Measurements from ENCODE around the gene NKX1-2.

Gene NKX1-2

GRCh38 chr10:124481717-124482116 lies 31.9 kb upstream of the NKX1-2 start:
- Histone ChIP-seq H3K9me3 (replicated peaks; ENCODE audit: insufficient read depth, low read length) (no peaks in the 10 kb centered on the region), H4K20me1 (ENCODE audit: insufficient read depth, low read length) (no peaks in the 10 kb centered on the region), H2AFZ (ENCODE audit: low read length) (no peak overlapping the region), H3K36me3 (replicated peaks; ENCODE audit: insufficient read depth, low read length) (no peaks in the 10 kb centered on the region), H3K4me2 (ENCODE audit: low read depth, low read length) (no peak overlapping the region), H3K27me3 (replicated peaks; ENCODE audit: insufficient read depth, low read length) (no peaks in the 10 kb centered on the region), H3K9me2 (replicated peaks; ENCODE audit: insufficient read depth, low read length) (no peaks in the 10 kb centered on the region), H3K27ac (ENCODE audit: low read length) (no peak overlapping the region), H3K9ac (ENCODE audit: low read length) (no peak overlapping the region), H3K4me1 (ENCODE audit: low read length) (no peaks in the 10 kb centered on the region), H3F3A (ENCODE audit: insufficient read depth, low read length) (no peaks in the 10 kb centered on the region), H3K4me3 (ENCODE audit: low read length) (no peak overlapping the region), H3K79me2 (ENCODE audit: low read length) (no peaks in the 10 kb centered on the region)
- no peak for DNase-seq
- no peak for TF ChIP-seq EZH2phosphoT487 (IDR thresholded peaks at IDR 0.05; ENCODE audit: low read length)
- no peak for TF ChIP-seq EZH2 (optimal IDR thresholded peaks at IDR 0.05; ENCODE audit: low read depth, low read length)
- no peak for TF ChIP-seq CTCF (IDR thresholded peaks at IDR 0.05; ENCODE audit: low read length)

GRCh38 chr10:124480860-124481259 lies 31.0 kb upstream of the NKX1-2 start:
- no peaks in the 10 kb centered on the region for H3K9me3 ChIP-seq (replicated peaks; ENCODE audit: insufficient read depth, low read length)
- H3K4me3 ChIP-seq (ENCODE audit: low read length), result no peak overlapping the region
- no peak overlapping the region for H3K4me2 ChIP-seq (ENCODE audit: low read depth, low read length)
- no peak overlapping the region for H3K9ac ChIP-seq (ENCODE audit: low read length)
- H3K36me3 ChIP-seq (replicated peaks; ENCODE audit: insufficient read depth, low read length), result no peaks in the 10 kb centered on the region
- H3F3A ChIP-seq (ENCODE audit: insufficient read depth, low read length), result no peaks in the 10 kb centered on the region
- DNase-seq, result no peak
- H3K27ac ChIP-seq (ENCODE audit: low read length), result no peak overlapping the region
- no peaks in the 10 kb centered on the region for H3K79me2 ChIP-seq (ENCODE audit: low read length)
- H3K4me1 ChIP-seq (ENCODE audit: low read length), result no peaks in the 10 kb centered on the region
- no peaks in the 10 kb centered on the region for H3K9me2 ChIP-seq (replicated peaks; ENCODE audit: insufficient read depth, low read length)
- TF ChIP-seq EZH2phosphoT487 (IDR thresholded peaks at IDR 0.05; ENCODE audit: low read length), result no peak
- no peak for TF ChIP-seq EZH2 (optimal IDR thresholded peaks at IDR 0.05; ENCODE audit: low read depth, low read length)
- TF ChIP-seq CTCF (IDR thresholded peaks at IDR 0.05; ENCODE audit: low read length), result no peak
- H2AFZ ChIP-seq (ENCODE audit: low read length), result no peak overlapping the region
- no peaks in the 10 kb centered on the region for H4K20me1 ChIP-seq (ENCODE audit: insufficient read depth, low read length)
- no peaks in the 10 kb centered on the region for H3K27me3 ChIP-seq (replicated peaks; ENCODE audit: insufficient read depth, low read length)

- Histone ChIP-seq H3K79me2 (ENCODE audit: low read length) (no peaks in the 10 kb centered on the region), H3K9me3 (replicated peaks; ENCODE audit: insufficient read depth, low read length) (no peaks in the 10 kb centered on the region), H2AFZ (ENCODE audit: low read length) (no peak overlapping the region), H4K20me1 (ENCODE audit: insufficient read depth, low read length) (no peaks in the 10 kb centered on the region), H3K4me3 (ENCODE audit: low read length) (no peak overlapping the region), H3K36me3 (replicated peaks; ENCODE audit: insufficient read depth, low read length) (no peaks in the 10 kb centered on the region), H3K4me1 (ENCODE audit: low read length) (no peaks in the 10 kb centered on the region), H3K9me2 (replicated peaks; ENCODE audit: insufficient read depth, low read length) (no peaks in the 10 kb centered on the region), H3K9ac (ENCODE audit: low read length) (no peak overlapping the region), H3K27ac (ENCODE audit: low read length) (no peak overlapping the region), H3F3A (ENCODE audit: insufficient read depth, low read length) (no peaks in the 10 kb centered on the region), H3K4me2 (ENCODE audit: low read depth, low read length) (no peak overlapping the region), H3K27me3 (replicated peaks; ENCODE audit: insufficient read depth, low read length) (no peaks in the 10 kb centered on the region)
- DNase-seq, result no peak
- TF ChIP-seq EZH2 (optimal IDR thresholded peaks at IDR 0.05; ENCODE audit: low read depth, low read length) (no peak), CTCF (IDR thresholded peaks at IDR 0.05; ENCODE audit: low read length) (no peak), EZH2phosphoT487 (IDR thresholded peaks at IDR 0.05; ENCODE audit: low read length) (no peak)
Observed at GRCh38 chr10:124478515-124478914, 28.7 kb upstream of the NKX1-2 start.
